HCT116 (cell line): ENCODE results near the gene IFNL4. TPM values are rescaled to one million over a fixed set of nuclear protein-coding genes. Genes with fewer than 3 reads are reported as not detected.

ENCODE experiments used
- ATAC-seq: fragments of 200-7000 bp; cut with Tn5 transposase; 2 replicates; pipeline ENCODE4 v1.9.1; 2020; ENCODE audit warnings: mild to moderate bottlenecking, moderate library complexity
- BruUV-seq: library from RNA; stranded (reverse); fragments of 400-500 nt; replicated peaks from 2 replicates; lab custom pipeline; 2021; lab: Mats Ljungman, UMichigan
- CTCF ChIA-PET: fragments of 300-600 bp; sonication (Branson Sonifier 250); formaldehyde crosslinking; loops from one replicate; lab custom pipeline; 2021; ENCODE audit warnings: antibody characterized with exemption; lab: Charles Lee
- POLR2A ChIA-PET: fragments of 300-600, 350-600 bp; sonication (Branson Sonifier 250); formaldehyde crosslinking; loops from one replicate; lab custom pipeline; 2021; ENCODE audit warnings: antibody characterized with exemption; lab: Charles Lee
- RAD21 ChIA-PET, 2 experiments: fragments of 300-600 bp; sonication (Branson Sonifier 250); formaldehyde crosslinking; loops; one replicate each; lab custom pipeline; 2023; ENCODE audit warnings: low total read pairs in 2 of 2; ENCODE audit not compliant: uncharacterized antibody in 2 of 2, unreplicated experiment in 2 of 2, low non-redundant PET in 1 of 2; lab: Charles Lee
- DNase-seq: peaks from one replicate; pipeline ENCODE4 v3.0.0-alpha.2; 2010; ENCODE audit warnings: low read depth, low spot score
- H2AFZ ChIP-seq: fragments of 200-600 bp; shearing (Covaris generic), sonication (generic); 2 replicates; pipeline ENCODE4 v1.6.1; 2017; ENCODE audit warnings: low read depth, mixed run types, mixed read lengths, antibody characterized with exemption, low read length; ENCODE audit not compliant: poor library complexity, severe bottlenecking
- H3K27ac ChIP-seq: 2 replicates; pipeline ENCODE4 v1.5.1; 2012; ENCODE audit warnings: low read depth, low read length
- H3K27me3 ChIP-seq: fragments of 200-600 bp; sonication (generic); 2 replicates; pipeline ENCODE4 v1.6.1; 2016; ENCODE audit warnings: mixed run types, low read length, mixed read lengths; ENCODE audit not compliant: insufficient read depth
- H3K36me3 ChIP-seq, 2 experiments: fragments of 200-500 bp in 1 of 2; fragments of 200-600 bp in 1 of 2; sonication (Bioruptor generic) in 1 of 2; sonication (generic) in 1 of 2; 2 replicates each; pipeline versions ENCODE4 v1.5.1 to v1.6.1; 2014 to 2016; ENCODE audit warnings: low read length in 2 of 2, inconsistent platforms in 1 of 2, mixed read lengths in 1 of 2, mixed run types in 1 of 2; ENCODE audit not compliant: insufficient read depth in 2 of 2, control insufficient read depth in 1 of 2
- H3K4me1 ChIP-seq, 2 experiments: fragments of 200-600 bp in 1 of 2; sonication (generic) in 1 of 2; 2 replicates each; pipeline versions ENCODE4 v1.5.1 to v1.6.1; 2012 to 2017; ENCODE audit warnings: low read length in 2 of 2, inconsistent platforms in 1 of 2, mild to moderate bottlenecking in 1 of 2, mixed read lengths in 1 of 2, mixed run types in 1 of 2, moderate library complexity in 1 of 2; ENCODE audit not compliant: insufficient read depth in 2 of 2, control insufficient read depth in 1 of 2
- H3K4me2 ChIP-seq: fragments of 200-600 bp; sonication (generic); 2 replicates; pipeline ENCODE4 v1.6.1; 2017; ENCODE audit warnings: mixed run types, low read length, mixed read lengths
- H3K4me3 ChIP-seq, 2 experiments: fragments of 200-600 bp in 1 of 2; sonication (generic) in 1 of 2; replicated peaks in 1 of 2; 2 replicates each; pipeline ENCODE4 v1.5.1; 2011 to 2016; ENCODE audit warnings: low read length in 2 of 2, control low read depth in 1 of 2, low read depth in 1 of 2, mild to moderate bottlenecking in 1 of 2, mixed read lengths in 1 of 2, mixed run types in 1 of 2
- H3K79me2 ChIP-seq: fragments of 200-600 bp; sonication (generic); 2 replicates; pipeline ENCODE4 v1.6.1; 2017; ENCODE audit warnings: mild to moderate bottlenecking, mixed run types, low read length, moderate library complexity, mixed read lengths; ENCODE audit not compliant: insufficient read depth
- H3K9ac ChIP-seq: fragments of 200-600 bp; sonication (generic); 2 replicates; pipeline ENCODE4 v1.6.1; 2016; ENCODE audit warnings: low read length, mixed read lengths
- H3K9me2 ChIP-seq: fragments of 200-600 bp; sonication (generic), shearing (Covaris generic); 2 replicates; pipeline ENCODE4 v1.6.1; 2017; ENCODE audit warnings: mixed run types, mild to moderate bottlenecking, moderate library complexity; ENCODE audit not compliant: insufficient read depth
- H3K9me3 ChIP-seq, 2 experiments: fragments of 200-500 bp in 1 of 2; fragments of 200-600 bp in 1 of 2; sonication (Bioruptor generic) in 1 of 2; sonication (generic) in 1 of 2; 2 replicates each; pipeline ENCODE4 v1.6.1; 2014 to 2017; ENCODE audit warnings: low read length in 2 of 2, mixed read lengths in 2 of 2, inconsistent platforms in 1 of 2, low read depth in 1 of 2, mild to moderate bottlenecking in 1 of 2, mixed run types in 1 of 2, moderate library complexity in 1 of 2; ENCODE audit not compliant: control insufficient read depth in 1 of 2, insufficient read depth in 1 of 2
- H4K20me1 ChIP-seq: fragments of 200-600 bp; sonication (generic), shearing (Covaris generic); 2 replicates; pipeline ENCODE4 v1.6.1; 2017; ENCODE audit warnings: mixed run types, mild to moderate bottlenecking, moderate library complexity; ENCODE audit not compliant: insufficient read depth
- CEBPB ChIP-seq: IDR thresholded peaks from 2 replicates; pipeline ENCODE4 v1.6.1; 2012; ENCODE audit warnings: low read depth
- EGR1 ChIP-seq: IDR thresholded peaks from 2 replicates; pipeline ENCODE4 v1.6.1; 2012; ENCODE audit warnings: low read depth
- EZH2 ChIP-seq: fragments of 200-600 bp; sonication (generic); IDR thresholded peaks from 2 replicates; pipeline ENCODE4 v1.6.1; 2017; ENCODE audit warnings: antibody characterized with exemption, mixed run types
- EZH2phosphoT487 ChIP-seq: fragments of 200-600 bp; IDR thresholded peaks from 2 replicates; pipeline ENCODE4 v1.6.1; 2018; ENCODE audit warnings: antibody characterized with exemption, borderline replicate concordance
- FOSL1 ChIP-seq: IDR thresholded peaks from 2 replicates; pipeline ENCODE4 v1.6.1; 2012; ENCODE audit warnings: low read depth
- JUND ChIP-seq: IDR thresholded peaks from 2 replicates; pipeline ENCODE4 v1.6.1; 2012
- POLR2A ChIP-seq: IDR thresholded peaks from 2 replicates; pipeline ENCODE4 v1.7.0; 2011; ENCODE audit warnings: borderline replicate concordance; ENCODE audit not compliant: insufficient read depth, insufficient read length; ENCODE audit errors: extremely low read depth
- POLR2AphosphoS5 ChIP-seq: IDR thresholded peaks from 2 replicates; pipeline ENCODE4 v1.6.1; 2011; ENCODE audit warnings: mild to moderate bottlenecking, low read depth, low read length, moderate library complexity
- SIN3A ChIP-seq: IDR thresholded peaks from 2 replicates; pipeline ENCODE4 v1.6.1; 2012; ENCODE audit warnings: low read depth
- SP1 ChIP-seq: IDR thresholded peaks from 2 replicates; pipeline ENCODE4 v1.6.1; 2012; ENCODE audit warnings: low read depth
- SRF ChIP-seq: IDR thresholded peaks from 2 replicates; pipeline ENCODE4 v1.6.1; 2012; ENCODE audit warnings: low read depth
- YY1 ChIP-seq: IDR thresholded peaks from 2 replicates; pipeline ENCODE4 v1.6.1; 2011; ENCODE audit warnings: low read length, low read depth, moderate library complexity, mild to moderate bottlenecking; ENCODE audit not compliant: insufficient replicate concordance; ENCODE audit errors: extremely low read depth
- ZFX ChIP-seq: fragments of 450-650 bp; IDR thresholded peaks from 2 replicates; pipeline ENCODE4 v1.6.1; 2017
- ZNF274 ChIP-seq: fragments of 200-500 bp; sonication (Bioruptor generic); IDR thresholded peaks from 2 replicates; pipeline ENCODE4 v1.6.1; 2014; ENCODE audit warnings: mild to moderate bottlenecking, low read depth, low read length, inconsistent platforms
- intact Hi-C: fragments of 100-400 bp; cut with micrococcal nuclease; formaldehyde crosslinking; loops from 2 replicates; pipeline ENCODE4 v1.10.0; 2022
- total RNA-seq: library from RNA; stranded (reverse); gene quantifications from one replicate; pipeline ENCODE4 v1.2.1, GENCODE V29; 2021; ENCODE audit not compliant: unreplicated experiment
- TF ChIP-seq, protein P1 (sequence below), 3 experiments: fragments of 200-600 bp in 1 of 3; sonication (generic) in 1 of 3; IDR thresholded peaks in 2 of 3; conservative IDR thresholded peaks in 1 of 3; 2 replicates each; pipeline ENCODE4 v1.5.1; 2012 to 2017; ENCODE audit warnings: low read depth in 2 of 3, low read length in 2 of 3, antibody characterized with exemption in 1 of 3, borderline replicate concordance in 1 of 3, control low read depth in 1 of 3, mild to moderate bottlenecking in 1 of 3, mixed read lengths in 1 of 3, mixed run types in 1 of 3, moderate library complexity in 1 of 3; ENCODE audit not compliant: insufficient read depth in 1 of 3
- TF ChIP-seq, protein P2 (sequence below): IDR thresholded peaks from 2 replicates; pipeline ENCODE4 v1.6.1; 2011; ENCODE audit warnings: mild to moderate bottlenecking, low read length, moderate library complexity; ENCODE audit not compliant: insufficient replicate concordance; ENCODE audit errors: extremely low read depth
- TF ChIP-seq, protein P3 (sequence below): IDR thresholded peaks from 2 replicates; pipeline ENCODE4 v1.6.1; 2012

IFNL4 gene
- total RNA-seq, 1 experiment from 2014 or later, result not detected

DNA sequence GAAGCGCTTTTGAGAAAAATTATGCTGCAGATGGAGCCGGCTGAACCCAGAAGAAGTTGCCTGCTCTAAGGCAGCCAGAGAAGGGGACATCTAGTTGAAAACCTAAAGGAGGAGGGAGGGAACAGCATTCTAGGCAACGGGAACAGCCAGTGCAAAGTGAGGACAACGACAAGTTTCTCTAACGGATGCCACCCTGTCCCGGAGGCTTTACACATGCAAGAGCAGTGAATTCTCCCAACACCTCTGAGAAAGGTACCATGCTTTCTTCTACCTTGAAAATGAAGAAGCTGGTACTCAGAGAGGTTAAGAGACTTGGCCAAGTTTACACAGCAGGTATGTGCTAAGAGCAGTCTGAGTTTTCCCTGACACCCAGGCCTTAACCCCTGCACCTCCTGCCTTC, 9.7 kb downstream of the IFNL4 start (continued):
- TF ChIP-seq, protein P1, sequence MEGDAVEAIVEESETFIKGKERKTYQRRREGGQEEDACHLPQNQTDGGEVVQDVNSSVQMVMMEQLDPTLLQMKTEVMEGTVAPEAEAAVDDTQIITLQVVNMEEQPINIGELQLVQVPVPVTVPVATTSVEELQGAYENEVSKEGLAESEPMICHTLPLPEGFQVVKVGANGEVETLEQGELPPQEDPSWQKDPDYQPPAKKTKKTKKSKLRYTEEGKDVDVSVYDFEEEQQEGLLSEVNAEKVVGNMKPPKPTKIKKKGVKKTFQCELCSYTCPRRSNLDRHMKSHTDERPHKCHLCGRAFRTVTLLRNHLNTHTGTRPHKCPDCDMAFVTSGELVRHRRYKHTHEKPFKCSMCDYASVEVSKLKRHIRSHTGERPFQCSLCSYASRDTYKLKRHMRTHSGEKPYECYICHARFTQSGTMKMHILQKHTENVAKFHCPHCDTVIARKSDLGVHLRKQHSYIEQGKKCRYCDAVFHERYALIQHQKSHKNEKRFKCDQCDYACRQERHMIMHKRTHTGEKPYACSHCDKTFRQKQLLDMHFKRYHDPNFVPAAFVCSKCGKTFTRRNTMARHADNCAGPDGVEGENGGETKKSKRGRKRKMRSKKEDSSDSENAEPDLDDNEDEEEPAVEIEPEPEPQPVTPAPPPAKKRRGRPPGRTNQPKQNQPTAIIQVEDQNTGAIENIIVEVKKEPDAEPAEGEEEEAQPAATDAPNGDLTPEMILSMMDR (IDR thresholded peaks at IDR 0.05 in 2 of 3, conservative IDR thresholded peaks at IDR 0.05 in 1 of 3; ENCODE audit: borderline replicate concordance in 1 of 3, insufficient read depth in 1 of 3, low read depth in 2 of 3, low read length in 2 of 3), result no peak
- no peak for TF ChIP-seq JUND

DNA sequence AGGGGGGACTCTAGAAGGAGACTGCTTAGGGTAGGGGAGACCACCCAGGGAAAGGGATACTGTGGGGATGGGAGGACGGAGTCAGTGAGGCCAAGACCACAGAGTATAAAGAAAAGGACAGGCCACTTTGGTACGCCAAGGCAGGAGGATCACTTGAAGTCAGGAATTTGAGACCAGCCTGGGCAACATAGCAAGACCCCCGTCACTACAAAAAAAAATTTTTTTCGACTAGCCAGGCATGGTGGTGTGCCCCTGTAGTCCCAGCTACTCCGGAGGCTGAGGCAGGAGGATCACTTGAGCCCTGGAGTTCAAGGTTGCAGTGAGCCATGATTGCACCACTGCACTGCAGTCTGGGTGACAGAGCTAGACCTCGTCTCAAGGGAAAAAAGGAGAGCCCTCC, 10.4 kb downstream of the IFNL4 start:
- H3K4me3 ChIP-seq, result no peak overlapping the region

More for the DNA sequence above, 10.4 kb downstream of the IFNL4 start:
- Histone ChIP-seq H4K20me1 (no peaks in the 10 kb centered on the region), H3K9me2 (no peaks in the 10 kb centered on the region), H3K36me3 (no peaks in the 10 kb centered on the region), H3K4me2 (peak overlapping the region; percentile 61), H2AFZ (peak overlapping the region; percentile 59), H3K9me3 (no peaks in the 10 kb centered on the region), H3K79me2 (no peaks in the 10 kb centered on the region), H3K27ac (no peak overlapping the region; the same call in 1 of the 2 replicates), H3K4me1 (peaks cover 9 to 11% of the 10 kb centered on the region in 2 experiments; a peak in 3 of 4 replicates), H3K9ac (0 out of 2 replicates have a peak overlapping the region, but pooled peaks have one; percentile 18)
- DNase-seq (no peak), ATAC-seq (no peak)
- no TSS peak for BruUV-seq
- intact Hi-C loops, result no loop called here
- ChIA-PET POLR2A (interaction anchor here (0.9 kb wide), 1 partner anchor 608 kb away, joined by 3 read pairs; the partner anchor contains the start of gene FBL), RAD21 (no interaction called here), CTCF (interaction anchor here (1.0 kb wide), 1 partner anchor 14 kb away, joined by 3 read pairs; no protein-coding TSS in a partner anchor)
- no peak for TF ChIP-seq JUND
- TF ChIP-seq POLR2AphosphoS5, result no peak
- TF ChIP-seq SIN3A, result no peak
- TF ChIP-seq, protein P1 (IDR thresholded peaks at IDR 0.05 in 2 of 3, conservative IDR thresholded peaks at IDR 0.05 in 1 of 3; ENCODE audit: borderline replicate concordance in 1 of 3, insufficient read depth in 1 of 3, low read depth in 2 of 3, low read length in 2 of 3), result no peak
- TF ChIP-seq ZNF274, result no peak
- TF ChIP-seq FOSL1, result no peak
- TF ChIP-seq, protein P2, sequence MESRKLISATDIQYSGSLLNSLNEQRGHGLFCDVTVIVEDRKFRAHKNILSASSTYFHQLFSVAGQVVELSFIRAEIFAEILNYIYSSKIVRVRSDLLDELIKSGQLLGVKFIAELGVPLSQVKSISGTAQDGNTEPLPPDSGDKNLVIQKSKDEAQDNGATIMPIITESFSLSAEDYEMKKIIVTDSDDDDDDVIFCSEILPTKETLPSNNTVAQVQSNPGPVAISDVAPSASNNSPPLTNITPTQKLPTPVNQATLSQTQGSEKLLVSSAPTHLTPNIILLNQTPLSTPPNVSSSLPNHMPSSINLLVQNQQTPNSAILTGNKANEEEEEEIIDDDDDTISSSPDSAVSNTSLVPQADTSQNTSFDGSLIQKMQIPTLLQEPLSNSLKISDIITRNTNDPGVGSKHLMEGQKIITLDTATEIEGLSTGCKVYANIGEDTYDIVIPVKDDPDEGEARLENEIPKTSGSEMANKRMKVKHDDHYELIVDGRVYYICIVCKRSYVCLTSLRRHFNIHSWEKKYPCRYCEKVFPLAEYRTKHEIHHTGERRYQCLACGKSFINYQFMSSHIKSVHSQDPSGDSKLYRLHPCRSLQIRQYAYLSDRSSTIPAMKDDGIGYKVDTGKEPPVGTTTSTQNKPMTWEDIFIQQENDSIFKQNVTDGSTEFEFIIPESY, result no peak
- no peak for TF ChIP-seq EZH2phosphoT487
- no peak for TF ChIP-seq POLR2A
- no peak for TF ChIP-seq YY1
- no peak for TF ChIP-seq EGR1
- TF ChIP-seq EZH2, result no peak
- no peak for TF ChIP-seq SP1
- TF ChIP-seq CEBPB, result no peak
- no peak for TF ChIP-seq SRF
- TF ChIP-seq, protein P3, sequence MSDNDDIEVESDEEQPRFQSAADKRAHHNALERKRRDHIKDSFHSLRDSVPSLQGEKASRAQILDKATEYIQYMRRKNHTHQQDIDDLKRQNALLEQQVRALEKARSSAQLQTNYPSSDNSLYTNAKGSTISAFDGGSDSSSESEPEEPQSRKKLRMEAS, result no peak
- no peak for TF ChIP-seq ZFX
- TF ChIP-seq, all 23 proteins: peak for 0
- no peaks in the 10 kb centered on the region for H3K27me3 ChIP-seq
